ENCODE data around the gene ERO1A. TPM values are rescaled to one million over a fixed set of nuclear protein-coding genes. Genes with fewer than 3 reads are reported as not detected.
A peak's percentile ranks its signal among the peaks of the same experiment; 100 is the strongest.

Gene ERO1A
- total and polyA plus RNA-seq, 9 of the 15 experiments (the other 6 are each of a cell fraction or from before 2014, with no cell fraction given): 11.0 to 46.2 (median 27.6) TPM

DNA sequence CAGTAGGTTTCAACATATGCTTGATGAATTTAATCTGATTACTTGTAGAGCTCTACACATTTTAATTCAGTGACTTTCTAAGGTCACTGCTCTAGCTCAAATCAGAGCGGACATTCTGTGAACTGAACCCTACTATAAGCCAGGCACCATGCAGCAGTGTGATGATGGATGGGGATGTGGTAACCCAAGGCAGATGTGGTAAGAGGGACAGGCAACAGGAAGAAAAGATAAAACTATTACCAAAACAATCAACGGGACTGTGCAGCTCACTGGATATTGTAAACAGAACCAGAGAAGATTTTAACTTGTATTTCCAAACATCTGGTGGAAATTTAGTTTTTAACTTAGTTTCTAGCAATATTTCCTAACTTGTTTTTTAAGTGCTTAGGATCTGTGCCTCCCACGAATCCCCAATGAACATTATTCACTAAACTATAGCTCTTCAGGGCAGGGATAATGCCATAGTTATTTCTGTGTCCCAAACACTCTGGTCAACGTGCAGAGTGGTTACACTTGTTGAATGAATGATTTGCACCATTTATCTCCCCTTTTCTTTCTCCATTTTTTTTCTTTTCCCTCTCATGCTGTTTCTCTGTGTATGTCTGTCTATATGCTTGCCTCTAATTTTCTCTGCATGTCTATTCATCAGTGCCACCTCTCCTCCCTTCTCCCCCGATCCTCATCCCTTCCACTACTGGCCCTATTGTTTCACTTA, 3.0 kb downstream of the ERO1A start:
- no peak overlapping the region for H3K4me3 ChIP-seq
- ChIA-PET CTCF (ENCODE audit: low intra/inter-chr PET ratio) (no interaction called here), POLR2A (interaction anchor here (1.3 to 1.5 kb wide), 2 partner anchors 8 to 18 kb away, joined by 4 to 7 read pairs; no protein-coding TSS in a partner anchor)
- BruUV-seq (replicated peaks): TSS peak; percentile 12
- H3K4me1 ChIP-seq (replicated peaks in 1 of 2; ENCODE audit: control insufficient read depth in 2 of 2, insufficient read depth in 2 of 2, low read length in 2 of 2): peaks cover 9 to 22% of the 10 kb centered on the region in 2 experiments; a peak in 4 of 5 replicates
- H3K9ac ChIP-seq (ENCODE audit: insufficient read depth in 1 of 2, low read depth in 2 of 2, low read length in 2 of 2): no peak overlapping the region
- FAIRE-seq: peak; percentile 65
- peak; percentile 30 for ATAC-seq
- 0 out of 3 replicates have a peak, but pooled peaks cover 2% of the 10 kb centered on the region for H3K36me3 ChIP-seq (ENCODE audit: control insufficient read depth, insufficient read depth, low read length)
- 0 out of 2 replicates have a peak overlapping the region, but pooled peaks have one; percentile 1 for H3K4me2 ChIP-seq (ENCODE audit: insufficient read depth, low read length)
- H3K27ac ChIP-seq (ENCODE audit: extremely low read depth, low read depth, low read length): no peak overlapping the region
- intact Hi-C loops (cut with micrococcal nuclease) (loop anchor here (5.0 kb wide), 1 partner anchor 140 kb away; the partner anchor contains the start of genes GPR137C and TXNDC16), in situ Hi-C loops (cut with MboI) (no loop called here)
- H3K9me1 ChIP-seq (ENCODE audit: control insufficient read depth, insufficient read depth, low read length): no peaks in the 10 kb centered on the region
- no peaks in the 10 kb centered on the region for H3K9me3 ChIP-seq (replicated peaks; ENCODE audit: control insufficient read depth, insufficient read depth, low read depth, low read length)
- peaks cover 17% of the 10 kb centered on the region for H4K20me1 ChIP-seq (replicated peaks; ENCODE audit: control insufficient read depth, insufficient read depth, low read length)
- peak in 2 of 4 experiments; percentile 33 to 35 for DNase-seq (ENCODE audit: extremely low read depth in 1 of 4, low spot score in 3 of 4)
- WGBS (ENCODE audit: insufficient coverage, low coverage, missing lambda C conversion rate): 29% methylated on average over 5 of the region's 5 CpGs
- no peaks in the 10 kb centered on the region for H3K27me3 ChIP-seq (ENCODE audit: control insufficient read depth in 2 of 2, insufficient read depth in 2 of 2, low read length in 2 of 2)
- no peak overlapping the region for H2AFZ ChIP-seq (ENCODE audit: low read depth, low read length)
- H3K79me2 ChIP-seq (ENCODE audit: control insufficient read depth, insufficient read depth, low read length): peaks cover 77% of the 10 kb centered on the region
- TF ChIP-seq, protein P1, sequence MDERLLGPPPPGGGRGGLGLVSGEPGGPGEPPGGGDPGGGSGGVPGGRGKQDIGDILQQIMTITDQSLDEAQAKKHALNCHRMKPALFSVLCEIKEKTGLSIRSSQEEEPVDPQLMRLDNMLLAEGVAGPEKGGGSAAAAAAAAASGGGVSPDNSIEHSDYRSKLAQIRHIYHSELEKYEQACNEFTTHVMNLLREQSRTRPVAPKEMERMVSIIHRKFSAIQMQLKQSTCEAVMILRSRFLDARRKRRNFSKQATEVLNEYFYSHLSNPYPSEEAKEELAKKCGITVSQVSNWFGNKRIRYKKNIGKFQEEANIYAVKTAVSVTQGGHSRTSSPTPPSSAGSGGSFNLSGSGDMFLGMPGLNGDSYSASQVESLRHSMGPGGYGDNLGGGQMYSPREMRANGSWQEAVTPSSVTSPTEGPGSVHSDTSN (CRISPR knock-in tag; IDR thresholded peaks at IDR 0.05; ENCODE audit: low read depth): no peak
- TF ChIP-seq, protein P1 (tag; conservative IDR thresholded peaks at IDR 0.05; ENCODE audit: low read depth): peak; percentile 57; the same call in 1 of the 2 replicates
- TF ChIP-seq CEBPB (tag; IDR thresholded peaks at IDR 0.05): peak; percentile 80
- TF ChIP-seq, protein P2, sequence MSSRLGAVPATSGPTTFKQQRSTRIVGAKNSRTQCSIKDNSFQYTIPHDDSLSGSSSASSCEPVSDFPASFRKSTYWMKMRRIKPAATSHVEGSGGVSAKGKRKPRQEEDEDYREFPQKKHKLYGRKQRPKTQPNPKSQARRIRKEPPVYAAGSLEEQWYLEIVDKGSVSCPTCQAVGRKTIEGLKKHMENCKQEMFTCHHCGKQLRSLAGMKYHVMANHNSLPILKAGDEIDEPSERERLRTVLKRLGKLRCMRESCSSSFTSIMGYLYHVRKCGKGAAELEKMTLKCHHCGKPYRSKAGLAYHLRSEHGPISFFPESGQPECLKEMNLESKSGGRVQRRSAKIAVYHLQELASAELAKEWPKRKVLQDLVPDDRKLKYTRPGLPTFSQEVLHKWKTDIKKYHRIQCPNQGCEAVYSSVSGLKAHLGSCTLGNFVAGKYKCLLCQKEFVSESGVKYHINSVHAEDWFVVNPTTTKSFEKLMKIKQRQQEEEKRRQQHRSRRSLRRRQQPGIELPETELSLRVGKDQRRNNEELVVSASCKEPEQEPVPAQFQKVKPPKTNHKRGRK (tag; IDR thresholded peaks at IDR 0.05): 0 out of 2 replicates have a peak, but pooled peaks have one; percentile 13
- no peak for TF ChIP-seq ZNF717 (CRISPR knock-in tag; IDR thresholded peaks at IDR 0.05)
- peak; percentile 63 for TF ChIP-seq ETV1 (tag; conservative IDR thresholded peaks at IDR 0.05; ENCODE audit: low read depth)
- TF ChIP-seq CBFA2T2 (conservative IDR thresholded peaks at IDR 0.05): peak; percentile 18
- peak; percentile 60 to 61 for TF ChIP-seq KDM1A (IDR thresholded peaks at IDR 0.05)
- TF ChIP-seq ESRRA (IDR thresholded peaks at IDR 0.05; ENCODE audit: borderline replicate concordance, low read depth): no peak
- TF ChIP-seq, protein P3, sequence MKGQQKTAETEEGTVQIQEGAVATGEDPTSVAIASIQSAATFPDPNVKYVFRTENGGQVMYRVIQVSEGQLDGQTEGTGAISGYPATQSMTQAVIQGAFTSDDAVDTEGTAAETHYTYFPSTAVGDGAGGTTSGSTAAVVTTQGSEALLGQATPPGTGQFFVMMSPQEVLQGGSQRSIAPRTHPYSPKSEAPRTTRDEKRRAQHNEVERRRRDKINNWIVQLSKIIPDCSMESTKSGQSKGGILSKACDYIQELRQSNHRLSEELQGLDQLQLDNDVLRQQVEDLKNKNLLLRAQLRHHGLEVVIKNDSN (CRISPR knock-in tag; IDR thresholded peaks at IDR 0.05): no peak
- TF ChIP-seq, protein P4, sequence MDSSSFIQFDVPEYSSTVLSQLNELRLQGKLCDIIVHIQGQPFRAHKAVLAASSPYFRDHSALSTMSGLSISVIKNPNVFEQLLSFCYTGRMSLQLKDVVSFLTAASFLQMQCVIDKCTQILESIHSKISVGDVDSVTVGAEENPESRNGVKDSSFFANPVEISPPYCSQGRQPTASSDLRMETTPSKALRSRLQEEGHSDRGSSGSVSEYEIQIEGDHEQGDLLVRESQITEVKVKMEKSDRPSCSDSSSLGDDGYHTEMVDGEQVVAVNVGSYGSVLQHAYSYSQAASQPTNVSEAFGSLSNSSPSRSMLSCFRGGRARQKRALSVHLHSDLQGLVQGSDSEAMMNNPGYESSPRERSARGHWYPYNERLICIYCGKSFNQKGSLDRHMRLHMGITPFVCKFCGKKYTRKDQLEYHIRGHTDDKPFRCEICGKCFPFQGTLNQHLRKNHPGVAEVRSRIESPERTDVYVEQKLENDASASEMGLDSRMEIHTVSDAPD (CRISPR knock-in tag; IDR thresholded peaks at IDR 0.05): peak; percentile 64; the same call in 1 of the 2 replicates
- 0 out of 2 replicates have a peak, but pooled peaks have one; percentile 25 for TF ChIP-seq POLR2AphosphoS5 (IDR thresholded peaks at IDR 0.05; ENCODE audit: control insufficient read depth, insufficient read depth, low read depth, low read length)
- TF ChIP-seq ZKSCAN3 (CRISPR knock-in tag; IDR thresholded peaks at IDR 0.05): no peak
- TF ChIP-seq MEIS2 (IDR thresholded peaks at IDR 0.05; ENCODE audit: partially characterized antibody): peak; percentile 89
- peak; percentile 39; the same call in 1 of the 2 replicates for TF ChIP-seq CTBP1 (IDR thresholded peaks at IDR 0.05; ENCODE audit: borderline replicate concordance)
- peak; percentile 51 for TF ChIP-seq TCF3 (CRISPR knock-in tag; IDR thresholded peaks at IDR 0.05)

Measured in K562 (cell line).